ENCODE measurements around the gene LMAN2L. TPM values are rescaled to one million over a fixed set of nuclear protein-coding genes. Genes with fewer than 3 reads are reported as not detected.

Gene LMAN2L
- total and polyA plus RNA-seq, 2 of the 8 experiments (the other 6 are each of a cell fraction or from before 2014, with no cell fraction given): 14.3 to 17.6 TPM

GRCh38 chr2:96687266-96687665 lies 52.6 kb downstream of the LMAN2L start:
- DNase-seq (ENCODE audit: low read depth in 1 of 2, low spot score in 2 of 2) (no peak), FAIRE-seq (no peak)
- H2BK12ac ChIP-seq (ENCODE audit: low read depth, low read length): no peak overlapping the region
- no peak overlapping the region for H2AFZ ChIP-seq (ENCODE audit: low read length)
- H4K20me1 ChIP-seq (replicated peaks in 1 of 2; ENCODE audit: control insufficient read depth in 1 of 2, insufficient read depth in 2 of 2, low read length in 2 of 2): no peaks in the 10 kb centered on the region
- no peaks in the 10 kb centered on the region for H3K79me1 ChIP-seq (ENCODE audit: low read depth, low read length)
- H3K4me2 ChIP-seq (ENCODE audit: insufficient read depth in 1 of 2, low read depth in 2 of 2, low read length in 2 of 2): no peak overlapping the region
- H3K27me3 ChIP-seq (replicated peaks in 1 of 4; ENCODE audit: control insufficient read depth in 3 of 4, extremely low read depth in 1 of 4, insufficient read depth in 3 of 4, low read length in 3 of 4): no peaks in the 10 kb centered on the region
- no peak overlapping the region for H3K14ac ChIP-seq (ENCODE audit: insufficient read length)
- no peak overlapping the region for H3K18ac ChIP-seq (ENCODE audit: extremely low read depth, low read length)
- no peak overlapping the region for H4K8ac ChIP-seq (ENCODE audit: extremely low read depth, insufficient read depth, low read length)
- H4K91ac ChIP-seq (replicated peaks; ENCODE audit: insufficient read length, low read length): no peak overlapping the region
- WGBS, 2 experiments (ENCODE audit: extremely low coverage in 1 of 2, insufficient coverage in 1 of 2, insufficient read length in 1 of 2, insufficient replicate concordance in 2 of 2, low coverage in 1 of 2, low lambda C conversion rate in 2 of 2, missing lambda C conversion rate in 1 of 2): 83% methylated on average over 3 of the region's 3 CpGs; no CpG with 5 or more reads in 1 of the 2 experiments
- no peak overlapping the region for H3K9ac ChIP-seq (replicated peaks in 1 of 4; ENCODE audit: extremely low read depth in 1 of 4, low read depth in 3 of 4, low read length in 3 of 4)
- H2BK20ac ChIP-seq (ENCODE audit: low read length): no peak overlapping the region
- H3K56ac ChIP-seq (replicated peaks; ENCODE audit: insufficient read length, low read depth, low read length): no peak overlapping the region
- H3K4me1 ChIP-seq (replicated peaks in 1 of 4; ENCODE audit: control insufficient read depth in 3 of 4, insufficient read depth in 4 of 4, low read length in 3 of 4): peaks cover 0 to 6% (median under 1%) of the 10 kb centered on the region in 4 experiments; a peak in 3 of 7 replicates
- H3K4ac ChIP-seq (replicated peaks; ENCODE audit: insufficient read length, low read depth, low read length): no peak overlapping the region
- H3K36me3 ChIP-seq (ENCODE audit: control insufficient read depth in 2 of 4, insufficient read depth in 4 of 4, low read length in 3 of 4): no peaks in the 10 kb centered on the region
- no peaks in the 10 kb centered on the region for H3K23me2 ChIP-seq (ENCODE audit: low read depth, low read length)
- no peaks in the 10 kb centered on the region for H3K79me2 ChIP-seq (ENCODE audit: control insufficient read depth in 1 of 2, insufficient read depth in 2 of 2, low read length in 2 of 2)
- 0 out of 2 replicates have a peak overlapping the region, but pooled peaks have one; percentile 1 for H2BK5ac ChIP-seq (ENCODE audit: low read depth, low read length)
- no peak overlapping the region for H4K5ac ChIP-seq (ENCODE audit: insufficient read length, low read depth, low read length)
- H2BK15ac ChIP-seq (ENCODE audit: low read length): no peak overlapping the region
- ChIA-PET POLR2A (ENCODE audit: partially characterized antibody) (interaction anchor here (0.9 kb wide), 1 partner anchor 10 kb away, joined by 3 read pairs; no protein-coding TSS in a partner anchor), CTCF (ENCODE audit: partially characterized antibody) (interaction anchor here (2.7 kb wide), 1 partner anchor 12 kb away, joined by 7 read pairs; no protein-coding TSS in a partner anchor)
- no peak overlapping the region for H3K4me3 ChIP-seq (ENCODE audit: extremely low read depth in 1 of 4, insufficient read depth in 2 of 4, low read depth in 3 of 4, low read length in 4 of 4)
- TF ChIP-seq EZH2 (IDR thresholded peaks at IDR 0.05; ENCODE audit: low read depth, low read length, severe bottlenecking) (no peak), SUZ12 (IDR thresholded peaks at IDR 0.05; ENCODE audit: low read length) (no peak), GABPA (IDR thresholded peaks at IDR 0.05; ENCODE audit: borderline replicate concordance, insufficient read depth, low read length) (no peak), EGR1 (IDR thresholded peaks at IDR 0.05; ENCODE audit: borderline replicate concordance, low read depth, low read length) (no peak), POLR2A (IDR thresholded peaks at IDR 0.05; ENCODE audit: control extremely low read depth in 1 of 2, low read depth in 2 of 2, low read length in 2 of 2) (no peak), MAFK (IDR thresholded peaks at IDR 0.05; ENCODE audit: low read depth, low read length) (no peak), RFX5 (IDR thresholded peaks at IDR 0.05; ENCODE audit: borderline replicate concordance, low read depth, low read length) (no peak), RNF2 (IDR thresholded peaks at IDR 0.05; ENCODE audit: borderline replicate concordance, low read depth, low read length, missing control alignments, poor library complexity, severe bottlenecking) (no peak), BRCA1 (IDR thresholded peaks at IDR 0.05; ENCODE audit: low read depth, low read length) (no peak)
- TF ChIP-seq, protein P1, sequence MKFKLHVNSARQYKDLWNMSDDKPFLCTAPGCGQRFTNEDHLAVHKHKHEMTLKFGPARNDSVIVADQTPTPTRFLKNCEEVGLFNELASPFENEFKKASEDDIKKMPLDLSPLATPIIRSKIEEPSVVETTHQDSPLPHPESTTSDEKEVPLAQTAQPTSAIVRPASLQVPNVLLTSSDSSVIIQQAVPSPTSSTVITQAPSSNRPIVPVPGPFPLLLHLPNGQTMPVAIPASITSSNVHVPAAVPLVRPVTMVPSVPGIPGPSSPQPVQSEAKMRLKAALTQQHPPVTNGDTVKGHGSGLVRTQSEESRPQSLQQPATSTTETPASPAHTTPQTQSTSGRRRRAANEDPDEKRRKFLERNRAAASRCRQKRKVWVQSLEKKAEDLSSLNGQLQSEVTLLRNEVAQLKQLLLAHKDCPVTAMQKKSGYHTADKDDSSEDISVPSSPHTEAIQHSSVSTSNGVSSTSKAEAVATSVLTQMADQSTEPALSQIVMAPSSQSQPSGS (IDR thresholded peaks at IDR 0.05; ENCODE audit: low read length): no peak
- no peak overlapping the region for H3K23ac ChIP-seq (ENCODE audit: insufficient read length)
- H3K27ac ChIP-seq (ENCODE audit: low read depth, low read length): no peak overlapping the region
- H3K9me3 ChIP-seq (ENCODE audit: insufficient read depth in 2 of 2, low read depth in 1 of 2, low read length in 1 of 2): no peaks in the 10 kb centered on the region
- no peak overlapping the region for H2BK120ac ChIP-seq (replicated peaks; ENCODE audit: low read depth, low read length)
- no peak overlapping the region for H2AK5ac ChIP-seq (ENCODE audit: low read depth, low read length)

All from H1 (cell line).